ENCODE results near the gene ZFAND4. TPM values are rescaled to one million over a fixed set of nuclear protein-coding genes. Genes with fewer than 3 reads are reported as not detected.
"Not testable (repeated sequence)": the region's sequence is repeated elsewhere in the genome, so short reads cannot be mapped to it uniquely, and the experiment has no call there.

Gene ZFAND4
- total RNA-seq, 1 donor from 2014 or later, result 5.0 TPM

DNA sequence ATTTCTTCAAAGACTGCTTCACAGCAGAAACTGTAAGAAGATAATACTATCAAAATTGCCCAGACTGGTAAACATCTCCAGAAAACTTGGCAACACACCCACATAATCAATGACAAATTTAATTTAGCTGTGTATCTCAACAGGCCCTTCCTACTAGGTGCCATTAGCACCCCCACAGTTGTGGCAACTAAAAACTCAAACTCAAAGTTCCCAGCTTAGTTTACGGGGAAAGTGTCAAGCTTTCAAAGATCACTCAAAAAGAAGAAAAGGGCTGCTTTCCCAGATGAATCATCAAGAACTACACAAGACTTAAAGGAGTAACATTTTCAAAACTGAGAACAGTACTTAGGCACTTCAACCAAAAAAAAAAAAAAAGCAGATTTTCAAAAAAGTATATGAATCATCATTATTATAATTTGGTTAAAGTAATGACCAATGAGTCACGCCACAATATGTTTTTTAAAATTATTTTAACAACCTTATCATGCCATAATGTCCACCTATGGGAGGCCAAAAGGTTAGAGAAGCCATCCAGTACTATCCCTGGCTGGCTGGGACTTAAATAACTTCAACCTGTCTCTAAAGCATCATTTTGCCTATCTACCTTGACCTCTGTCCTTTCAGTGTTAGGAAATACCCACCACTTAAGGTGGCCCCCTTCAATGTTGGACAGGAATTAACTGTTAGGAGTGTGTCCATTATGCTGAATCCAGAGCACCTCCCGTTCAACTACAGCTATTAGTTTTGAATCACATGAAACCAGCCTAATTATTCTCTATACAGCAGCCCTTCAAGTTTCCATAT, 90.8 kb downstream of the ZFAND4 start:
- TF ChIP-seq, protein P1, sequence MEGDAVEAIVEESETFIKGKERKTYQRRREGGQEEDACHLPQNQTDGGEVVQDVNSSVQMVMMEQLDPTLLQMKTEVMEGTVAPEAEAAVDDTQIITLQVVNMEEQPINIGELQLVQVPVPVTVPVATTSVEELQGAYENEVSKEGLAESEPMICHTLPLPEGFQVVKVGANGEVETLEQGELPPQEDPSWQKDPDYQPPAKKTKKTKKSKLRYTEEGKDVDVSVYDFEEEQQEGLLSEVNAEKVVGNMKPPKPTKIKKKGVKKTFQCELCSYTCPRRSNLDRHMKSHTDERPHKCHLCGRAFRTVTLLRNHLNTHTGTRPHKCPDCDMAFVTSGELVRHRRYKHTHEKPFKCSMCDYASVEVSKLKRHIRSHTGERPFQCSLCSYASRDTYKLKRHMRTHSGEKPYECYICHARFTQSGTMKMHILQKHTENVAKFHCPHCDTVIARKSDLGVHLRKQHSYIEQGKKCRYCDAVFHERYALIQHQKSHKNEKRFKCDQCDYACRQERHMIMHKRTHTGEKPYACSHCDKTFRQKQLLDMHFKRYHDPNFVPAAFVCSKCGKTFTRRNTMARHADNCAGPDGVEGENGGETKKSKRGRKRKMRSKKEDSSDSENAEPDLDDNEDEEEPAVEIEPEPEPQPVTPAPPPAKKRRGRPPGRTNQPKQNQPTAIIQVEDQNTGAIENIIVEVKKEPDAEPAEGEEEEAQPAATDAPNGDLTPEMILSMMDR (conservative IDR thresholded peaks at IDR 0.05; ENCODE audit: low read depth, low read length), result no peak
- DNase-seq (ENCODE audit: low read depth), result no peak
- H3K4me3 ChIP-seq (ENCODE audit: low read depth, low read length), result no peak overlapping the region

DNA sequence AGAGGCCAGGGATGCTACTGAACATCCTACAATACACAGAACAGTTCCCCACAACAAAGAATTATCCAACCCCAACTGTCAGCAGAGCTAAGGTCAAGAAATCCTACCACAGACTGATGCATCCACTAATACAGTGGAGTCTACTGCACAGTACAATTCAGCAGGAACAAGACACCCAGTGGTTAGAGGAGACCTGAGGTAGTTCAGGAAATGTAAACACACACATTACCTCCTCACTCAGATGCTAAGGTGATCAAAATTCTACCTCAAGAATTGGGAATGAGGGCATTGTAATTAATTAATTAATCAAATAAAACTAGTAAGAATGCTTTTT, 91.4 kb downstream of the ZFAND4 start:
- no peak overlapping the region for H3K4me3 ChIP-seq (ENCODE audit: low read depth, low read length)
- TF ChIP-seq, protein P1 (conservative IDR thresholded peaks at IDR 0.05; ENCODE audit: low read depth, low read length), result no peak
- no peak for DNase-seq (ENCODE audit: low read depth)

DNA sequence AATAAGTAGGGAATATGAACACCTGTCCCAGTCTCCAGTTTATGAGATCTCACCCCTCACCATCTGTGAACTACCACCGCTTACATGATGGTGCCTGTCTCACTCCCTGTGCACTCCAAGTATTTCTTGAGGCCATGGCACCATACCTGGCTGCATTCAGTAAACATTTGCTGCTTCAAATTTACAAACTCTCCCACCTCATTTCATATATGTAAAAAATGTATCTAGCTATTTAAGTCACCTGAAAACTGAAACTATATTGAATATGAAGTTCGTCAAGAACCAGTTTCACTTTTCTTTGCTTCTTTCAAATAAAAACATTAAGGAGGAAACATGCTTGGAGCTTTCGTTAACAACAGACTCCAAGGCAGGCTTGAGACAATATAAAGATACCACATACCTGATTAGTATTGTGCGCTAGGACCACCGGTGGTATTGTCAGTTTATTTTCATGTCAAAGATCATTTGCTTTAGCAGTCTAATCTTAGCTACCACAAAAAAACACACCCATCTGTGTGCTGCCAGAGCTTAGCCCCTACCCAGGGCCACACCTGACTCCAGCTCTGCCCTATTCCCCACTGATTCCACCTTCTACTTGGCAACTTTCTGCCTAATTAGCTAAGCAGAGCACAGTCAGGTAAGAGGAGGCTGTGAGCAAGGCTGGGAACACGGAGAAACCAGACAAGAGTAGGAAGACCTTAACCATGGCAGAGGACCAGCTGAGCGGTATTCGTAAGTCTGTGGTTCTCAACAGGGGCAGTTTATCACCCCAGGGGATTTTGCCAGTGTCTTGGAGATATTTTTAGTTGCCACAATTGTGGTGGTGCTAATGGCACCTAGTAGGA, 92.0 kb downstream of the ZFAND4 start:
- H3K4me3 ChIP-seq (ENCODE audit: low read depth, low read length), result peak overlapping the region; percentile 22
- no peak for DNase-seq (ENCODE audit: low read depth)
- TF ChIP-seq, protein P1 (conservative IDR thresholded peaks at IDR 0.05; ENCODE audit: low read depth, low read length), result no peak

DNA sequence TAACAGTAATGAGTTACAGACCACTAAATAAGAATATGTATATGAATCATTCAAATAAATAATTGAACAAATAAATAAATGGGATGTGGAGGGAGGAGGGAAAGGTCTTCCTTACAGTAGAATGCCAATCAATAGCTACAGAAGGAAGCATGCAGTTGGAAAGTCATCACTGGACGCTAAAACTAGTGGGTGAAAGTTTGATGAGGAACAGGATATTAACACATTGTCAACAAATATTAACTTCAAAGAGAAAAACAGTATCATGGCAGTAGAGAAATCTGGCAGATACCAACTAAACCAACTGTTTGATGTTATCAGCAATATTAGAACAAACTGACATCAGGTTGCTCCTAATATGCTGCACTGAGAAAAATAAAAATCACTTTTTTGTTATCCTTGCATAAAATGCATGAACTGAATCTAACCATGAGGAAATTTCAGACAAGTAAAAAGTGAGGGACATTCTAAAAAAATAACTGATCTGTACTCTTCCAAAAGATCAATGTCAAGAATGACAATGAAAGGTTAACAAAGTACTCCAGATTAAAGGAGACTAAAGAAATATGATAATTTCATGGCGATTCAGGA, 94.1 kb downstream of the ZFAND4 start:
- TF ChIP-seq, protein P1 (conservative IDR thresholded peaks at IDR 0.05; ENCODE audit: low read depth, low read length), result no peak
- DNase-seq (ENCODE audit: low read depth), result no peak
- H3K4me3 ChIP-seq (ENCODE audit: low read depth, low read length), result no peak overlapping the region

DNA sequence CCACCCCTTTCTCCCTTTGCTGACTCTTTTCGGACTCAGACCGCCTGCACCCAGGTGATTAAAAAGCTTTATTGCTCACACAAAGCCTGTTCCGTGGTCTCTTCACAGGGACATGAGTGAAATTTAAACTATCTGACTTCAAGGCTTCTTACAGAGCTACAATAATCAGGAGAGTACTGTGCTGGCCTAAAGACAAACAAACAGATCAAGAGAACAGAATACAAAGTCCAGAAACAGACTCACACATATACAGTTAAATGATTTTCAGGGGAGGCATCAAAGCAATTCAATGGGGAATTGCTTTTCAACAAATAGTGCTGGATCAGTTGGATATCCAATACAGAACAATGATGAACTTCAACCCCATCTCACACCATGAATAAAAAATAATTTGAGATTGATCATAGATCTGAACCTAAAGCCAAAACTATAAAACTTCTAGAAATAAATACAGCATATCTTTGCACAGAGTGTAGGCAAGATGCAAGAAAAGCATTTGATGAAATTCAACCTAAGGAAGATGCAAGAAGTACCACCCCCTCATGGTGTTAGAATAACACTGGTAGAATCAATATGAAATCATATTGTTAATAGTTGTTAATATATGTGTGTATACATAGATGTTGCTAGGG, 96.5 kb downstream of the ZFAND4 start:
- TF ChIP-seq, protein P1 (conservative IDR thresholded peaks at IDR 0.05; ENCODE audit: low read depth, low read length), result no peak
- H3K4me3 ChIP-seq (ENCODE audit: low read depth, low read length), result no peak overlapping the region
- DNase-seq (ENCODE audit: low read depth), result no peak

DNA sequence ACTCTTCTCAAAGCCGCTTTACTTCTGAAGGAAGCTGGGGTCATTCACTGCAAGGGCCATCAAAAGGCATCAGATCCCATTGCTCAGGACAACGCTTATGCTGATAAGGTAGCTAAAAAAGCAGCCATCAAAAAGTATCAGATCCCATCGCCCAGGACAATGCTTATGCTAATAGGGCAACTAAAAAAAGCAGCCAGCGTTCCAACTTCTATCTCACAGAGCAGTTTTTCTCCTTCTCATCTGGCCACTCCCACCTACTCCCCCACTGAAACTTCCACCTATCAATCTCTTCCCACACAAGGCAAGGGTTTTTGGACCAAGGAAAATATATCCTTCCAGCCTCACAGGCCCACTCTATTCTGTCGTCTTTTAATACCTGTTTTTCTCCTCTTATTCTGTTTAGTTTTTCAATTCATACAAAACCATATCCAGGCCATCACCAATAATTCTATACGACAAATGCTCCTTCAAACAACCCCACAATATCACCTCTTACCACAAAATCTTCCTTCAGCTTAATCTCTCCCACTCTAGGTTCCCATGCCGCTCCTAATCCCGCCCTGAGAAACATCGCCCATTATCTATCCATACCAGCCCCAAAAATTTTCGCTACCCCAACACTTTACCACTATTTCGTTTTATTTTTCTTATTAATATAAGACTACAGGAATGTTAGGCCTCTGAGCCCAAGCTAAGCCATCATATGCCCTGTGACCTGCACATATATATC, 97.4 kb downstream of the ZFAND4 start:
- not testable (repeated sequence) for H3K4me3 ChIP-seq (ENCODE audit: low read depth, low read length); DNase-seq (ENCODE audit: low read depth)

Data from epithelial cell of proximal tubule (primary cell).